GM23338 (cell line): ENCODE measurements around the gene GAS6. TPM values are rescaled to one million over a fixed set of nuclear protein-coding genes. Genes with fewer than 3 reads are reported as not detected.

Experiments
- ATAC-seq: fragments of 200-7000 bp; cut with Tn5 transposase; 3 replicates; pipeline ENCODE4 v1.9.1; 2020
- DNase-seq: peaks from one replicate; pipeline ENCODE4 v3.0.0-alpha.2; 2015; ENCODE audit warnings: low spot score
- H2AFZ ChIP-seq: fragments of 200-600 bp; sonication (generic); 2 replicates; pipeline ENCODE4 v1.8.0; 2016; ENCODE audit warnings: antibody characterized with exemption, mild to moderate bottlenecking, moderate library complexity
- H3F3A ChIP-seq: fragments of 200-600 bp; sonication (generic); replicated peaks from 2 replicates; pipeline ENCODE4 v1.8.0; 2017; ENCODE audit warnings: antibody characterized with exemption, mixed run types, low read depth
- H3K27ac ChIP-seq: fragments of 200-600 bp; sonication (generic); 2 replicates; pipeline ENCODE4 v1.6.1; 2016; ENCODE audit warnings: low read depth
- H3K27me3 ChIP-seq: fragments of 200-600 bp; sonication (generic); 2 replicates; pipeline ENCODE4 v1.8.0; 2016; ENCODE audit warnings: mild to moderate bottlenecking, mixed run types, moderate library complexity; ENCODE audit not compliant: insufficient read depth
- H3K36me3 ChIP-seq: fragments of 200-600 bp; sonication (generic); 2 replicates; pipeline ENCODE4 v1.8.0; 2016; ENCODE audit warnings: mild to moderate bottlenecking; ENCODE audit not compliant: insufficient read depth
- H3K4me1 ChIP-seq: fragments of 200-600 bp; sonication (generic); 2 replicates; pipeline ENCODE4 v1.8.0; 2016; ENCODE audit warnings: mild to moderate bottlenecking, moderate library complexity; ENCODE audit not compliant: insufficient read depth
- H3K4me2 ChIP-seq: fragments of 200-600 bp; sonication (generic); 2 replicates; pipeline ENCODE4 v1.7.1; 2017; ENCODE audit warnings: mixed run types
- H3K4me3 ChIP-seq: fragments of 200-600 bp; sonication (generic); 2 replicates; pipeline ENCODE4 v1.6.1; 2016; ENCODE audit warnings: mixed run types
- H3K79me2 ChIP-seq: fragments of 200-600 bp; sonication (generic); replicated peaks from 2 replicates; pipeline ENCODE4 v1.8.0; 2017; ENCODE audit warnings: mild to moderate bottlenecking; ENCODE audit not compliant: insufficient read depth
- H3K9me2 ChIP-seq: fragments of 200-600 bp; sonication (generic); 2 replicates; pipeline ENCODE4 v1.8.0; 2017; ENCODE audit not compliant: insufficient read depth
- H4K20me1 ChIP-seq: fragments of 200-600 bp; sonication (generic); replicated peaks from 2 replicates; pipeline ENCODE4 v1.8.0; 2017; ENCODE audit warnings: mild to moderate bottlenecking; ENCODE audit not compliant: insufficient read depth
- H3K27ac Mint-ChIP-seq: 2 replicates; pipeline ENCODE4 v1.8.0; 2020; ENCODE audit warnings: inconsistent platforms, mild to moderate bottlenecking, moderate library complexity, mixed read lengths
- H3K27me3 Mint-ChIP-seq: 3 replicates; pipeline ENCODE4 v1.8.0; 2022; ENCODE audit warnings: low read depth, mild to moderate bottlenecking, moderate library complexity, mixed read lengths, inconsistent platforms; ENCODE audit not compliant: insufficient read depth, poor library complexity
- H3K36me3 Mint-ChIP-seq: 3 replicates; pipeline ENCODE4 v1.8.0; 2021; ENCODE audit warnings: low read depth, mild to moderate bottlenecking, inconsistent platforms, moderate library complexity, mixed read lengths
- H3K4me1 Mint-ChIP-seq: 3 replicates; pipeline ENCODE4 v1.8.0; 2020; ENCODE audit warnings: mild to moderate bottlenecking, inconsistent platforms, mixed read lengths
- H3K4me3 Mint-ChIP-seq: 3 replicates; pipeline ENCODE4 v1.8.0; 2021; ENCODE audit warnings: moderate library complexity, mild to moderate bottlenecking, inconsistent platforms, mixed read lengths
- H3K9me3 Mint-ChIP-seq: 3 replicates; pipeline ENCODE4 v1.8.0; 2020; ENCODE audit warnings: moderate library complexity, mild to moderate bottlenecking, inconsistent platforms, mixed read lengths
- CREB1 ChIP-seq: fragments of 250-450 bp; sonication (Bioruptor Pico); IDR thresholded peaks from 2 replicates; pipeline ENCODE4 v1.5.0; 2020; ENCODE audit warnings: low read depth, mild to moderate bottlenecking, moderate library complexity
- EZH2 ChIP-seq: fragments of 200-600 bp; sonication (generic); IDR thresholded peaks from one replicate; pipeline ENCODE4 v1.8.0; 2017; ENCODE audit warnings: antibody characterized with exemption, mild to moderate bottlenecking, low read depth; ENCODE audit not compliant: unreplicated experiment
- EZH2phosphoT487 ChIP-seq: fragments of 200-600 bp; sonication (generic); IDR thresholded peaks from one replicate; pipeline ENCODE4 v1.8.1; 2018; ENCODE audit warnings: antibody characterized with exemption; ENCODE audit not compliant: unreplicated experiment
- JUNB ChIP-seq: IDR thresholded peaks from one replicate; pipeline ENCODE4 v1.6.1; 2016; ENCODE audit warnings: antibody characterized with exemption; ENCODE audit not compliant: unreplicated experiment
- NANOG ChIP-seq: IDR thresholded peaks from 2 replicates; pipeline ENCODE4 v1.6.1; 2016; ENCODE audit warnings: antibody characterized with exemption, borderline replicate concordance
- POLR2AphosphoS5 ChIP-seq: IDR thresholded peaks from 2 replicates; pipeline ENCODE4 v1.6.1; 2016; ENCODE audit warnings: antibody characterized with exemption, low read depth
- STAT1 ChIP-seq: IDR thresholded peaks from one replicate; pipeline ENCODE4 v1.6.1; 2016; ENCODE audit warnings: antibody characterized with exemption; ENCODE audit not compliant: unreplicated experiment
- ZNF114 ChIP-seq: fragments of 250-450 bp; sonication (Bioruptor Pico); IDR thresholded peaks from 2 replicates; pipeline ENCODE4 v1.5.0; 2020; ENCODE audit warnings: mild to moderate bottlenecking, moderate library complexity
- ZNF331 ChIP-seq: fragments of 250-450 bp; sonication (Bioruptor Pico); IDR thresholded peaks from 2 replicates; pipeline ENCODE4 v1.5.0; 2020; ENCODE audit warnings: low read depth, mild to moderate bottlenecking, moderate library complexity
- polyA plus RNA-seq: library from polyadenylated mRNA; unstranded; fragments of >200 nt; fragmentation: Nextera tagmentation; extraction: Ambion mirVana; gene quantifications from 2 replicates; pipeline ENCODE4 v1.2.1, GENCODE V29; 2016
- total RNA-seq: library from RNA; depleted of rRNA; stranded (reverse); fragments of >200 nt; shearing (Covaris generic); gene quantifications from 2 replicates; pipeline ENCODE4 v1.2.3, GENCODE V29; 2014
- TF ChIP-seq, protein P1 (sequence below): IDR thresholded peaks from 2 replicates; pipeline ENCODE4 v1.6.1; 2016; ENCODE audit warnings: antibody characterized with exemption
- TF ChIP-seq, protein P2 (sequence below): fragments of 250-450 bp; sonication (Bioruptor Pico); IDR thresholded peaks from 2 replicates; pipeline ENCODE4 v1.5.0; 2020; ENCODE audit warnings: mild to moderate bottlenecking, moderate library complexity
- TF ChIP-seq, protein P3 (sequence below): IDR thresholded peaks from one replicate; pipeline ENCODE4 v1.6.1; 2018; ENCODE audit warnings: antibody characterized with exemption; ENCODE audit not compliant: unreplicated experiment
- TF ChIP-seq, protein P4 (sequence below), 2 experiments: fragments of 200-600 bp in 1 of 2; sonication (generic) in 1 of 2; conservative IDR thresholded peaks; 2 replicates each; pipeline versions ENCODE4 v1.5.1 to v1.6.1; 2016 to 2017; ENCODE audit warnings: antibody characterized with exemption in 2 of 2, low read depth in 2 of 2, mild to moderate bottlenecking in 2 of 2, moderate library complexity in 1 of 2

The GAS6 gene
- total and polyA plus RNA-seq, 2 experiments from 2014 or later, result 7.9 to 21.2 TPM

GRCh38 chr13:113782472-113782871, 81.4 kb downstream of the GAS6 start:
- Mint-ChIP-seq H3K27me3 (peaks cover 15% of the 10 kb centered on the region), H3K4me3 (no peak overlapping the region), H3K27ac (no peak overlapping the region), H3K36me3 (peaks cover 19% of the 10 kb centered on the region), H3K4me1 (peaks cover 9% of the 10 kb centered on the region; the same call in 2 of the 3 replicates), H3K9me3 (peaks cover 21% of the 10 kb centered on the region)
- no peaks in the 10 kb centered on the region for H3K9me2 ChIP-seq
- H3K4me2 ChIP-seq, result peak overlapping the region; percentile 22; the same call in 1 of the 2 replicates
- no peaks in the 10 kb centered on the region for H3K4me1 ChIP-seq
- no peaks in the 10 kb centered on the region for H3F3A ChIP-seq
- H2AFZ ChIP-seq, result no peak overlapping the region
- no peaks in the 10 kb centered on the region for H4K20me1 ChIP-seq
- no peak for TF ChIP-seq CREB1
- TF ChIP-seq, protein P1, sequence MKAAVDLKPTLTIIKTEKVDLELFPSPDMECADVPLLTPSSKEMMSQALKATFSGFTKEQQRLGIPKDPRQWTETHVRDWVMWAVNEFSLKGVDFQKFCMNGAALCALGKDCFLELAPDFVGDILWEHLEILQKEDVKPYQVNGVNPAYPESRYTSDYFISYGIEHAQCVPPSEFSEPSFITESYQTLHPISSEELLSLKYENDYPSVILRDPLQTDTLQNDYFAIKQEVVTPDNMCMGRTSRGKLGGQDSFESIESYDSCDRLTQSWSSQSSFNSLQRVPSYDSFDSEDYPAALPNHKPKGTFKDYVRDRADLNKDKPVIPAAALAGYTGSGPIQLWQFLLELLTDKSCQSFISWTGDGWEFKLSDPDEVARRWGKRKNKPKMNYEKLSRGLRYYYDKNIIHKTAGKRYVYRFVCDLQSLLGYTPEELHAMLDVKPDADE, result no peak
- TF ChIP-seq, protein P2, sequence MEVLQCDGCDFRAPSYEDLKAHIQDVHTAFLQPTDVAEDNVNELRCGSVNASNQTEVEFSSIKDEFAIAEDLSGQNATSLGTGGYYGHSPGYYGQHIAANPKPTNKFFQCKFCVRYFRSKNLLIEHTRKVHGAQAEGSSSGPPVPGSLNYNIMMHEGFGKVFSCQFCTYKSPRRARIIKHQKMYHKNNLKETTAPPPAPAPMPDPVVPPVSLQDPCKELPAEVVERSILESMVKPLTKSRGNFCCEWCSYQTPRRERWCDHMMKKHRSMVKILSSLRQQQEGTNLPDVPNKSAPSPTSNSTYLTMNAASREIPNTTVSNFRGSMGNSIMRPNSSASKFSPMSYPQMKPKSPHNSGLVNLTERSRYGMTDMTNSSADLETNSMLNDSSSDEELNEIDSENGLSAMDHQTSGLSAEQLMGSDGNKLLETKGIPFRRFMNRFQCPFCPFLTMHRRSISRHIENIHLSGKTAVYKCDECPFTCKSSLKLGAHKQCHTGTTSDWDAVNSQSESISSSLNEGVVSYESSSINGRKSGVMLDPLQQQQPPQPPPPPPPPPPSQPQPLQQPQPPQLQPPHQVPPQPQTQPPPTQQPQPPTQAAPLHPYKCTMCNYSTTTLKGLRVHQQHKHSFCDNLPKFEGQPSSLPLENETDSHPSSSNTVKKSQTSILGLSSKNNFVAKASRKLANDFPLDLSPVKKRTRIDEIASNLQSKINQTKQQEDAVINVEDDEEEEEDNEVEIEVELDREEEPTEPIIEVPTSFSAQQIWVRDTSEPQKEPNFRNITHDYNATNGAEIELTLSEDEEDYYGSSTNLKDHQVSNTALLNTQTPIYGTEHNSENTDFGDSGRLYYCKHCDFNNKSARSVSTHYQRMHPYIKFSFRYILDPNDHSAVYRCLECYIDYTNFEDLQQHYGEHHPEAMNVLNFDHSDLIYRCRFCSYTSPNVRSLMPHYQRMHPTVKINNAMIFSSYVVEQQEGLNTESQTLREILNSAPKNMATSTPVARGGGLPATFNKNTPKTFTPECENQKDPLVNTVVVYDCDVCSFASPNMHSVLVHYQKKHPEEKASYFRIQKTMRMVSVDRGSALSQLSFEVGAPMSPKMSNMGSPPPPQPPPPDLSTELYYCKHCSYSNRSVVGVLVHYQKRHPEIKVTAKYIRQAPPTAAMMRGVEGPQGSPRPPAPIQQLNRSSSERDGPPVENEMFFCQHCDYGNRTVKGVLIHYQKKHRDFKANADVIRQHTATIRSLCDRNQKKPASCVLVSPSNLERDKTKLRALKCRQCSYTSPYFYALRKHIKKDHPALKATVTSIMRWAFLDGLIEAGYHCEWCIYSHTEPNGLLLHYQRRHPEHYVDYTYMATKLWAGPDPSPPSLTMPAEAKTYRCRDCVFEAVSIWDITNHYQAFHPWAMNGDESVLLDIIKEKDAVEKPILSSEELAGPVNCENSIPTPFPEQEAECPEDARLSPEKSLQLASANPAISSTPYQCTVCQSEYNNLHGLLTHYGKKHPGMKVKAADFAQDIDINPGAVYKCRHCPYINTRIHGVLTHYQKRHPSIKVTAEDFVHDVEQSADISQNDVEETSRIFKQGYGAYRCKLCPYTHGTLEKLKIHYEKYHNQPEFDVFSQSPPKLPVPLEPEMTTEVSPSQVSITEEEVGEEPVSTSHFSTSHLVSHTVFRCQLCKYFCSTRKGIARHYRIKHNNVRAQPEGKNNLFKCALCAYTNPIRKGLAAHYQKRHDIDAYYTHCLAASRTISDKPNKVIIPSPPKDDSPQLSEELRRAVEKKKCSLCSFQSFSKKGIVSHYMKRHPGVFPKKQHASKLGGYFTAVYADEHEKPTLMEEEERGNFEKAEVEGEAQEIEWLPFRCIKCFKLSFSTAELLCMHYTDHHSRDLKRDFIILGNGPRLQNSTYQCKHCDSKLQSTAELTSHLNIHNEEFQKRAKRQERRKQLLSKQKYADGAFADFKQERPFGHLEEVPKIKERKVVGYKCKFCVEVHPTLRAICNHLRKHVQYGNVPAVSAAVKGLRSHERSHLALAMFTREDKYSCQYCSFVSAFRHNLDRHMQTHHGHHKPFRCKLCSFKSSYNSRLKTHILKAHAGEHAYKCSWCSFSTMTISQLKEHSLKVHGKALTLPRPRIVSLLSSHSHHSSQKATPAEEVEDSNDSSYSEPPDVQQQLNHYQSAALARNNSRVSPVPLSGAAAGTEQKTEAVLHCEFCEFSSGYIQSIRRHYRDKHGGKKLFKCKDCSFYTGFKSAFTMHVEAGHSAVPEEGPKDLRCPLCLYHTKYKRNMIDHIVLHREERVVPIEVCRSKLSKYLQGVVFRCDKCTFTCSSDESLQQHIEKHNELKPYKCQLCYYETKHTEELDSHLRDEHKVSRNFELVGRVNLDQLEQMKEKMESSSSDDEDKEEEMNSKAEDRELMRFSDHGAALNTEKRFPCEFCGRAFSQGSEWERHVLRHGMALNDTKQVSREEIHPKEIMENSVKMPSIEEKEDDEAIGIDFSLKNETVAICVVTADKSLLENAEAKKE (CRISPR knock-in tag), result no peak
- TF ChIP-seq EZH2, result no peak
- TF ChIP-seq STAT1, result no peak
- TF ChIP-seq NANOG, result no peak
- TF ChIP-seq, protein P3, sequence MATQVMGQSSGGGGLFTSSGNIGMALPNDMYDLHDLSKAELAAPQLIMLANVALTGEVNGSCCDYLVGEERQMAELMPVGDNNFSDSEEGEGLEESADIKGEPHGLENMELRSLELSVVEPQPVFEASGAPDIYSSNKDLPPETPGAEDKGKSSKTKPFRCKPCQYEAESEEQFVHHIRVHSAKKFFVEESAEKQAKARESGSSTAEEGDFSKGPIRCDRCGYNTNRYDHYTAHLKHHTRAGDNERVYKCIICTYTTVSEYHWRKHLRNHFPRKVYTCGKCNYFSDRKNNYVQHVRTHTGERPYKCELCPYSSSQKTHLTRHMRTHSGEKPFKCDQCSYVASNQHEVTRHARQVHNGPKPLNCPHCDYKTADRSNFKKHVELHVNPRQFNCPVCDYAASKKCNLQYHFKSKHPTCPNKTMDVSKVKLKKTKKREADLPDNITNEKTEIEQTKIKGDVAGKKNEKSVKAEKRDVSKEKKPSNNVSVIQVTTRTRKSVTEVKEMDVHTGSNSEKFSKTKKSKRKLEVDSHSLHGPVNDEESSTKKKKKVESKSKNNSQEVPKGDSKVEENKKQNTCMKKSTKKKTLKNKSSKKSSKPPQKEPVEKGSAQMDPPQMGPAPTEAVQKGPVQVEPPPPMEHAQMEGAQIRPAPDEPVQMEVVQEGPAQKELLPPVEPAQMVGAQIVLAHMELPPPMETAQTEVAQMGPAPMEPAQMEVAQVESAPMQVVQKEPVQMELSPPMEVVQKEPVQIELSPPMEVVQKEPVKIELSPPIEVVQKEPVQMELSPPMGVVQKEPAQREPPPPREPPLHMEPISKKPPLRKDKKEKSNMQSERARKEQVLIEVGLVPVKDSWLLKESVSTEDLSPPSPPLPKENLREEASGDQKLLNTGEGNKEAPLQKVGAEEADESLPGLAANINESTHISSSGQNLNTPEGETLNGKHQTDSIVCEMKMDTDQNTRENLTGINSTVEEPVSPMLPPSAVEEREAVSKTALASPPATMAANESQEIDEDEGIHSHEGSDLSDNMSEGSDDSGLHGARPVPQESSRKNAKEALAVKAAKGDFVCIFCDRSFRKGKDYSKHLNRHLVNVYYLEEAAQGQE, result no peak
- no peak for TF ChIP-seq ZNF114 (CRISPR knock-in tag)
- TF ChIP-seq, protein P4, sequence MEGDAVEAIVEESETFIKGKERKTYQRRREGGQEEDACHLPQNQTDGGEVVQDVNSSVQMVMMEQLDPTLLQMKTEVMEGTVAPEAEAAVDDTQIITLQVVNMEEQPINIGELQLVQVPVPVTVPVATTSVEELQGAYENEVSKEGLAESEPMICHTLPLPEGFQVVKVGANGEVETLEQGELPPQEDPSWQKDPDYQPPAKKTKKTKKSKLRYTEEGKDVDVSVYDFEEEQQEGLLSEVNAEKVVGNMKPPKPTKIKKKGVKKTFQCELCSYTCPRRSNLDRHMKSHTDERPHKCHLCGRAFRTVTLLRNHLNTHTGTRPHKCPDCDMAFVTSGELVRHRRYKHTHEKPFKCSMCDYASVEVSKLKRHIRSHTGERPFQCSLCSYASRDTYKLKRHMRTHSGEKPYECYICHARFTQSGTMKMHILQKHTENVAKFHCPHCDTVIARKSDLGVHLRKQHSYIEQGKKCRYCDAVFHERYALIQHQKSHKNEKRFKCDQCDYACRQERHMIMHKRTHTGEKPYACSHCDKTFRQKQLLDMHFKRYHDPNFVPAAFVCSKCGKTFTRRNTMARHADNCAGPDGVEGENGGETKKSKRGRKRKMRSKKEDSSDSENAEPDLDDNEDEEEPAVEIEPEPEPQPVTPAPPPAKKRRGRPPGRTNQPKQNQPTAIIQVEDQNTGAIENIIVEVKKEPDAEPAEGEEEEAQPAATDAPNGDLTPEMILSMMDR (conservative IDR thresholded peaks at IDR 0.05; ENCODE audit: low read depth in 2 of 2), result no peak
- TF ChIP-seq POLR2AphosphoS5, result no peak
- TF ChIP-seq ZNF331 (CRISPR knock-in tag), result no peak
- TF ChIP-seq JUNB, result no peak
- TF ChIP-seq EZH2phosphoT487, result no peak
- DNase-seq (no peak), ATAC-seq (no peak)
- no peak overlapping the region for H3K4me3 ChIP-seq
- H3K36me3 ChIP-seq, result no peaks in the 10 kb centered on the region
- H3K79me2 ChIP-seq, result no peaks in the 10 kb centered on the region
- no peaks in the 10 kb centered on the region for H3K27me3 ChIP-seq
- H3K27ac ChIP-seq, result no peak overlapping the region
